CD4-positive, alpha-beta T cell treated with Interleukin-12 subunit alpha and Interleukin-12 subunit beta, for 1 hour (primary cell): ENCODE data around the gene ZNF189.

Source experiments
- DNase-seq: peaks from one replicate; pipeline ENCODE4 v3.0.0-alpha.2; 2020

Gene ZNF189

DNA sequence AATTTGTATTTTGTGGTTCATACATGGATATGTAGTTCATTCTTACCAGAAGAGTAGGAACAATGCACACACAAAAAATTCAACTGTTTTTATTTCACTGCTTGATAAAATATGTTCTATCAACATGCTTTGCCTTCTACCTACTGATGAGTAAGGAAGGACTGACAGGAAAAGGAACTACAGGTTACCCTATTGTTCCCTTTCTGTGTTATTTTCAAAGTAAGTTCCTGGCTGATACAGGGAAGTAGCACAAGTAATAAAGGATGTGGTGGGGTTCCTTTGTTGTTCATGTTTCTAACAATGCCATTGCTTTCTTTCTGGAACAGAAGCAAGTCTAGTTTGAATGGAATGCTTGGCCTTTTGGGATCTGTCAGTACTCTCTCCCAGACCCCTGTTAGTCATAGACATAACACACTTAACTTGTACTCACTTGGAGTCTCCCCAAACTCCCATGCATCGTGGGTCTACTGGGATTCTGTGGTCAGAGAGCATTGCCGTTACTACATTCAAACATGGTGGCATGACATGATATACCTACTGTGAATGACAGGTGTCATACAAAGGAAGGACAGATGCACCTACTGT is 57.1 kb downstream of the ZNF189 start:
- DNase-seq: no peak

- no peak for DNase-seq
These were observed 58.4 kb downstream of the ZNF189 start for GRCh38 chr9:101457003-101457402.

DNA sequence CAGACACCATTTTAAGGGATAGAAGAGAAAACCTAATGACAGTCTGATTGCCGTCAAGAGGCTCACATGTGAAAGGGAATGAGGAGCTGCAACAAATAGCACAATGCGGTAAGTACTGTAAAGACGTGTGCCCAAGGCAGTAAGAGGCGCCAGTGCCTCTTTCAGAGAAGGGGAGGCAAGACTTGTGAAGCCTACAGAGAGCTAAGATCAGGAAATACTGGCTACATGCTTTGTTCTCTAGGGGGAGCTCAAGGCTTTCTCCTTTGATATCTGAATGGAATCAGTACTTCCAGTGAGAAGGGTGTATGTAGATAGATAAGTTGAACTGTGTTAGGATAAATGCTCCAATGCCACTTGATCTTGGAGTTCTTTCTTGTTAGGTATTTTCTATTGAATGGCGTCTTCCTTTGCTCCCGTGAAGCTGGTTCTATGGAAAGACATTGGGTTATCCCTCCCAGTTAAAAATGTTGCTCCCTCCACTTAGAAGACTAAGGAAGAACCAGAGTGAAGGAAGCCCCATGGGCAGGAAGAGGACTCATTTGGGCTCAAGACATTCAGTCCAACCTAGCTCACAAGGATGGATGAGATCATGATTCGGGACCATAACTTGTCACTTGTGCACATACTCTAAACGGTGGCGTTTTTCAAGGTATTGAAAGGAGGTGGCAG is 60.4 kb downstream of the ZNF189 start:
- DNase-seq: peak; percentile 49
